ENCODE measurements around the gene TMEM135. TPM values are rescaled to one million over a fixed set of nuclear protein-coding genes. Genes with fewer than 3 reads are reported as not detected.

The TMEM135 gene
- total RNA-seq, 4 donors from 2014 or later = 19.0 to 38.5 (median 29.5) TPM

DNA sequence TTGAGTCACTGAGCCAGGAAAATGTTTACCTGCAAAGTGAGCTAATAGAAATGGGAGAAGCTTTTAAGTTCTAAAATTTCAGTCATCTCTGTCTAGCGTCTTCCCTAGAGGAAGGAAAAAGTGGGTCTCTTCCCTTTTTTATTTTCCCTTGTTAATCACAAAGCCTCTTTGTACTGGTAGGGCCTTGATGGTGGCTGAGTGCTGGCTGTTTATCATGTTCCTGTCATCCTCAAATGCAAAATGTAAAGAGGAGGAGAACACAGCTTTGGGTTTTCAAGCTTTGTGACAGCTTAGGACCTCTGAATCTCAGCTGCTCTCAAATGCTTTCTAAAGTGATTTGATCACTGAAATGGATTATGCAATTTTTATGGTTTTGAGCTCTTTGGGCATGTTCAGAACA lies 222.0 kb downstream of the TMEM135 start:
- Histone ChIP-seq H3K27ac (no peak overlapping the region), H3K4me1 (peaks cover 0 to 4% of the 10 kb centered on the region in 2 donors), H3K9me3 (no peaks in the 10 kb centered on the region), H3K4me3 (no peak overlapping the region), H3K36me3 (no peaks in the 10 kb centered on the region), H3K27me3 (no peaks in the 10 kb centered on the region)
- intact Hi-C loops (cut with DNase I; ENCODE audit: low total_unique reads) = no loop called here
- TF ChIP-seq, protein P1, sequence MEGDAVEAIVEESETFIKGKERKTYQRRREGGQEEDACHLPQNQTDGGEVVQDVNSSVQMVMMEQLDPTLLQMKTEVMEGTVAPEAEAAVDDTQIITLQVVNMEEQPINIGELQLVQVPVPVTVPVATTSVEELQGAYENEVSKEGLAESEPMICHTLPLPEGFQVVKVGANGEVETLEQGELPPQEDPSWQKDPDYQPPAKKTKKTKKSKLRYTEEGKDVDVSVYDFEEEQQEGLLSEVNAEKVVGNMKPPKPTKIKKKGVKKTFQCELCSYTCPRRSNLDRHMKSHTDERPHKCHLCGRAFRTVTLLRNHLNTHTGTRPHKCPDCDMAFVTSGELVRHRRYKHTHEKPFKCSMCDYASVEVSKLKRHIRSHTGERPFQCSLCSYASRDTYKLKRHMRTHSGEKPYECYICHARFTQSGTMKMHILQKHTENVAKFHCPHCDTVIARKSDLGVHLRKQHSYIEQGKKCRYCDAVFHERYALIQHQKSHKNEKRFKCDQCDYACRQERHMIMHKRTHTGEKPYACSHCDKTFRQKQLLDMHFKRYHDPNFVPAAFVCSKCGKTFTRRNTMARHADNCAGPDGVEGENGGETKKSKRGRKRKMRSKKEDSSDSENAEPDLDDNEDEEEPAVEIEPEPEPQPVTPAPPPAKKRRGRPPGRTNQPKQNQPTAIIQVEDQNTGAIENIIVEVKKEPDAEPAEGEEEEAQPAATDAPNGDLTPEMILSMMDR (IDR thresholded peaks at IDR 0.05) = no peak
- TF ChIP-seq POLR2A (IDR thresholded peaks at IDR 0.05) = no peak
- no peak for DNase-seq

DNA sequence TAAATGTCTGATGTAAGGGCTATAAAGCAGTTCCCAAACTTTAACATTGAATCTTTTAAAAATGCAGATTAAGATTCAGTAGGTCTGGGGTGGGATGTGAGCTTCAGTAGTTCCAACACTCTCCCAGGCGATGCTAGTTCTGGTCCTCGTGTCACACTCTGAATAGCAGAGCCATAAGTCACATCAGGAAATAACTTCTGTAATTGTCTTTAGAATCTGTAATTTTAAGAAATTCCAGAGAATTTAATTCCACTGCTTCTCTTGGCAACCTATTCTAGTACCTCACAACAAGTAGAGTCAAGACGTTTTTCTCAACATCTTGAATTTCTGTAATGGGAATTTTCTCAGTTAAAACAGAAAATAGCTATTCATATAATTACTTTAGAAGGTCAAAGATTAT lies 223.1 kb downstream of the TMEM135 start:
- Histone ChIP-seq H3K4me3 (no peak overlapping the region), H3K27me3 (no peaks in the 10 kb centered on the region), H3K9me3 (no peaks in the 10 kb centered on the region), H3K4me1 (peaks cover 0 to 4% of the 10 kb centered on the region in 2 donors), H3K27ac (no peak overlapping the region), H3K36me3 (no peaks in the 10 kb centered on the region)
- intact Hi-C loops (cut with DNase I; ENCODE audit: low total_unique reads) = no loop called here
- TF ChIP-seq POLR2A (IDR thresholded peaks at IDR 0.05) = no peak
- TF ChIP-seq, protein P1 (IDR thresholded peaks at IDR 0.05) = no peak
- no peak for DNase-seq

DNA sequence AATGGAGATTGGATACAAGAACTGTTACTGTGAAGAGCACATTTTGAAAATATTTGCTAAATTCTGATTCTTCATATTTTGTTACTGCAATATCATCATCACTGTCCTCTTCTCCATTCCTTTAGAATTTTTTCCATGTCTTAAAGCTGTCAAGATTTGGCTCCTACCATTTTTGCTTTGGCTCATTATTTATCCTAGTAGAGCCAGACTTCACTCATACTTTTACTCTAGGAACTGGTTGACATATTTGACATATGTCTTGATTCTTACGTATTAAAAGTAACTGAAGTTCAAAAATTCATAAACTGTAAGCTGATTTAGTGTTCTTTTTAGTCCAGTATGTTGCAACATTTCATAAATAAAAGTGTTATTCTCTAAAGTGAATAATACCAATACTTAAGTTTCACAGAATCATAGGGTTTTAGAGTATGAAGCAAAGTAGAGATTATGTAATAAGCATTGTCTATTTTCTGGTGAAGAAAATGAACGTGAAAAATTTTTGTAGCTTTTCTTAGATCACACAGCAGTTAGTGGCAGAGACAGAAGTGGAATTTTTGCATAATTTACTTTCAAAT lies 225.6 kb downstream of the TMEM135 start:
- peaks cover 0 to 4% of the 10 kb centered on the region in 2 donors for H3K4me1 ChIP-seq

DNA sequence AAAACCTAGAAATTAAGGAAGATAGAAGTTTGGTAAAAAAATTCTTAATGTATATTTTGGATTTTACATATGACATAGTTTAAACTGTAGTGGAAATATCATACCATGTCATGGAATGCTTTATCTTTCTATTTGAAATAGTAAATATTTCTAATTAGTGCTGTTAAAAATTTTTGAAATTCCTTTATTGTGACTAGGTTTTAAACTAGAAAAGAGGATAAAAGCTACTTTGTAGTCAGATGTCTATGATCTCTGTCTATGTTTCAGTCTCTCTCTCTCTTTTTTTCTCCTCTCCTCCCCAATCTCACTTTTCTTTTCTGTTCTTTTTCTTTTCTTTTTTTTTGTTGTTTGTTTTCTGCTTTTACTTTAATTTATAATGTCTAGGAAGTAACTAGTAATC lies 226.2 kb downstream of the TMEM135 start:
- Histone ChIP-seq H3K27me3 (no peaks in the 10 kb centered on the region), H3K4me3 (no peak overlapping the region), H3K4me1 (peaks cover 0 to 4% of the 10 kb centered on the region in 2 donors), H3K9me3 (no peaks in the 10 kb centered on the region), H3K27ac (no peak overlapping the region), H3K36me3 (no peaks in the 10 kb centered on the region)
- DNase-seq = no peak
- intact Hi-C loops (cut with DNase I; ENCODE audit: low total_unique reads) = no loop called here
- no peak for TF ChIP-seq POLR2A (IDR thresholded peaks at IDR 0.05)
- TF ChIP-seq, protein P1 (IDR thresholded peaks at IDR 0.05) = no peak

More for the DNA sequence above, 225.6 kb downstream of the TMEM135 start:
- intact Hi-C loops (cut with DNase I; ENCODE audit: low total_unique reads) = no loop called here
- peak overlapping the region in 1 of 2 donors; percentile 24 for H3K27ac ChIP-seq
- no peaks in the 10 kb centered on the region for H3K27me3 ChIP-seq
- H3K36me3 ChIP-seq = no peaks in the 10 kb centered on the region
- H3K4me3 ChIP-seq = no peak overlapping the region
- H3K9me3 ChIP-seq = no peaks in the 10 kb centered on the region
- no peak for DNase-seq
- TF ChIP-seq, protein P1 (IDR thresholded peaks at IDR 0.05) = no peak
- TF ChIP-seq POLR2A (IDR thresholded peaks at IDR 0.05) = no peak

GRCh38 chr11:87265132-87265531 lies 227.4 kb downstream of the TMEM135 start:
- Histone ChIP-seq H3K4me3 (no peak overlapping the region), H3K27ac (no peak overlapping the region), H3K36me3 (no peaks in the 10 kb centered on the region), H3K9me3 (no peaks in the 10 kb centered on the region), H3K4me1 (peaks cover 0 to 4% of the 10 kb centered on the region in 2 donors), H3K27me3 (no peaks in the 10 kb centered on the region)
- no peak for TF ChIP-seq POLR2A (IDR thresholded peaks at IDR 0.05)
- TF ChIP-seq, protein P1 (IDR thresholded peaks at IDR 0.05) = no peak
- DNase-seq = no peak
- intact Hi-C loops (cut with DNase I; ENCODE audit: low total_unique reads) = no loop called here
